HepG2 (cell line): ENCODE results near the gene CCL4L2.
"Not testable (repeated sequence)": the region's sequence is repeated elsewhere in the genome, so short reads cannot be mapped to it uniquely, and the experiment has no call there.

ENCODE experiments used
- ATF6 ChIP-seq: sonication (generic); formaldehyde crosslinking; conservative IDR thresholded peaks from 2 replicates; pipeline ENCODE4 v1.4.0; 2020; ENCODE audit warnings: missing genetic modification reagents
- BRCA1 ChIP-seq: sonication (generic); formaldehyde crosslinking; IDR thresholded peaks from 2 replicates; pipeline ENCODE4 v1.4.0; 2020; ENCODE audit warnings: missing genetic modification reagents
- CEBPZ ChIP-seq: IDR thresholded peaks from 2 replicates; pipeline ENCODE4 v1.6.1; 2012; ENCODE audit warnings: low read length, improper control_type of control experiment
- CTCF ChIP-seq: sonication (generic); formaldehyde crosslinking; IDR thresholded peaks from 2 replicates; pipeline ENCODE4 v1.5.0; 2020; ENCODE audit warnings: mild to moderate bottlenecking, missing genetic modification reagents, moderate library complexity
- JUND ChIP-seq: sonication (generic); formaldehyde crosslinking; IDR thresholded peaks from 2 replicates; pipeline ENCODE4 v1.8.0; 2022; ENCODE audit warnings: mild to moderate bottlenecking, missing genetic modification reagents
- KMT2B ChIP-seq: IDR thresholded peaks from 2 replicates; pipeline ENCODE4 v1.6.1; 2016; ENCODE audit warnings: missing genetic modification reagents, missing compliant biosample characterization
- MTA3 ChIP-seq: sonication (generic); formaldehyde crosslinking; IDR thresholded peaks from 2 replicates; pipeline ENCODE4 v1.4.0; 2020; ENCODE audit warnings: missing genetic modification reagents
- PCBP2 ChIP-seq: fragments of 200-400 bp; formaldehyde crosslinking; optimal IDR thresholded peaks from 2 replicates; pipeline ENCODE3; 2018; ENCODE audit warnings: low read length, low read depth; ENCODE audit not compliant: poor library complexity, severe bottlenecking
- RNF2 ChIP-seq: fragments of 450-650 bp; conservative IDR thresholded peaks from 2 replicates; pipeline ENCODE4 v1.6.1; 2016; ENCODE audit warnings: low read depth
- SP2 ChIP-seq: sonication (generic); formaldehyde crosslinking; IDR thresholded peaks from 2 replicates; pipeline ENCODE4 v1.5.1; 2020; ENCODE audit warnings: mild to moderate bottlenecking, missing genetic modification reagents
- STAT5B ChIP-seq: sonication (generic); formaldehyde crosslinking; IDR thresholded peaks from 2 replicates; pipeline ENCODE4 v1.4.0; 2020; ENCODE audit warnings: missing genetic modification reagents
- TBP ChIP-seq: sonication (generic); formaldehyde crosslinking; IDR thresholded peaks from 2 replicates; pipeline ENCODE4 v1.5.0; 2020; ENCODE audit warnings: missing genetic modification reagents
- ZFX ChIP-seq: sonication (generic); formaldehyde crosslinking; IDR thresholded peaks from 2 replicates; pipeline ENCODE4 v1.4.0; 2020; ENCODE audit warnings: mild to moderate bottlenecking, low read depth, missing genetic modification reagents, moderate library complexity
- ZNF24 ChIP-seq: fragments of 450-650 bp; IDR thresholded peaks from 2 replicates; pipeline ENCODE4 v1.6.1; 2017; ENCODE audit warnings: antibody characterized with exemption, mild to moderate bottlenecking

GRCh38 chr17:36219556-36219955 lies 8.7 kb downstream of the CCL4L2 start:
- TF ChIP-seq SP2; CEBPZ; PCBP2; BRCA1; MTA3 (CRISPR knock-in tag); CTCF (CRISPR knock-in tag); ATF6 (CRISPR knock-in tag); ZNF24; ZFX (CRISPR knock-in tag); STAT5B (CRISPR knock-in tag); TBP; JUND; RNF2; KMT2B: not testable (repeated sequence)
